CD4-positive, alpha-beta T cell treated with Interleukin-6 for 4 hours (primary cell): ENCODE measurements around the gene FSIP1.
"Not testable (repeated sequence)": the region's sequence is repeated elsewhere in the genome, so short reads cannot be mapped to it uniquely, and the experiment has no call there.

Source experiments
- DNase-seq: peaks from one replicate; pipeline ENCODE4 v3.0.0-alpha.2; 2020; ENCODE audit warnings: mixed read lengths

The FSIP1 gene

DNA sequence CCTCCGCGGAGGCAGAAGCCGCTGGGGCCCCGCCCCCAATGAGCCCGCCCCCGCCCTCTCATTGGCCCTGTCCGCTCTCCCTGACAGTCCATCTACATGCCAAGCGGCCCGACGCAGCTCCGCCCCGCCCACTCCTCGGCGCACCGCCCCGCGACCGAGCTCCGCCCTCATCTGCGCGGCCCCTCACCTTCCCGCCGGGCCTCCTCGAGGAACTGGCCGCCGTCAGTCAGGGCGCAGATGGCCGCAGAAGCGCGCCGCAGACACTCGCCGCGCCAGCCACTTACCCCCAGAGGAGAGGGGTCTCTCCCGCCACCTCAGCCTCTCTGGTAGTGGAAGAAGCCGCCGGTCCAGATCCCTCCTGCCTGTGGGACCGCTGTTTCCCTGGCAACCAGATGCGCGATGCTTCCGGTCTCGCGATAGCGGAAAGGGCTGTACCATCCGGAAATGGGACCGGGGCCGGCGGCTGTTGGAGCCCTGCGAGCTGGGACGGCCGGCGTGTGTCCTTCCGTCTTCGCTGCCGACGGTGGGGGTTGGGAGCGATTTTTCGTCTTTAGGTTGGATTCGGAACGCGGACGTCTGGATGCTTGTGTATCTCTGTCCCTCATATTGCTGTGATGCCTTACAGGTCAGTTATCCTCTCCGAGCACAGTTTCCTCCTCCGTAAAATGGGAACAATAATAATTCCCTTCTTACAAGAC is at the start of gene FSIP1:
FSIP1 (minus strand) TSS at position 401 of the 698 bp plus-strand sequence. CDS start 6,317 bp downstream, outside the sequence.
- peak; percentile 95 for DNase-seq

- no peak for DNase-seq
Measured at GRCh38 chr15:39830166-39830565, 47.5 kb upstream of the FSIP1 start.

GRCh38 chr15:39828374-39828931 is 45.8 kb upstream of the FSIP1 start:
- no peak for DNase-seq

GRCh38 chr15:39826975-39827374 is 44.3 kb upstream of the FSIP1 start:
- no peak for DNase-seq

GRCh38 chr15:39823634-39824033 is 41.0 kb upstream of the FSIP1 start:
- DNase-seq = no peak

DNA sequence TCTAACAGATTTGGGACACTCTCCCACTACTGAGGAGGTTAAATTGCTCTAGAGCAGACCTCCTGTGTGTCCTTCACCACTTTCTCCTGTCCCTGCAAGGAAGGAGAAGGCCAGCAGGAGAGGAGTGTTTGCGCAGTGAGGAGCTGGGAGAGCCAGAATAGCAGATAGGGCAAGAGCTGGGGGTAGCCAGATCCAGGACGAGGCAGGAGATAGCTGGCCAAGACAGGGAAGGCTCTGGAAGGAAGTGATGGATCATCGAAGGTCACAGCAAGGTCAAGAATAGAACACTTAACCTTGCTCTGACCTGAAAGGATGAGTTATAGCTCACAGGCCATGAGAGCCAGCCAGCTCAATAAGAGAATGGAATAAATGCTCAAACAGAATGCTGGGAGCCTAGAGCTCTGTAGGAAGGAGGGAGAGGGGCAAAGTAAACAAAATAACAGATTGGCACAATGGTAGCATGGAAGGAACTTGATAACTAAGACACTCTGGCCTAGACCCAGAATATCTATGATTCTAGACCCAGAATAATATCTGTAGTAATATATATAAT is 37.5 kb upstream of the FSIP1 start:
- DNase-seq = no peak

DNA sequence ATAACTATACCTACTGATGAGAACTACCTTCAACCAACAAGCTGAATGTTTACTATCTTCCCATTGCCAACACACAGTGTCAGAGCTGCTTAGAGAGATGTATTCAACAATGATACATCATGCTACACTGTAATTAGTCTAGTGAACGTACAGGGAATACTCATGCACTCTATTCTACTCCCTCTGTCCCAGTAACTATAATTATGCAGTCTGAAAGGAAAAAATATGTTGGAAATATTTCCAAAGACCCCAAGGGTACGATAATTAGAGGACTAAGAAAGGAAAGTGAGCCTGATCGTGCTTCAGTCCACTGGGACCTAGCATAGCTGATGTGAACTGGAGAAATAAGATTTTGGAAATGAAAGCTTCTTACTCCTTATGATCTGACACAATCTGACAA is 36.9 kb upstream of the FSIP1 start:
- no peak for DNase-seq

GRCh38 chr15:39817892-39818291 is 35.3 kb upstream of the FSIP1 start:
- DNase-seq = no peak

- DNase-seq = no peak
Measured at GRCh38 chr15:39814489-39814888, 31.8 kb upstream of the FSIP1 start.

GRCh38 chr15:39812651-39813050 is 30.0 kb upstream of the FSIP1 start:
- not testable (repeated sequence) for DNase-seq

GRCh38 chr15:39808909-39809308 is 26.3 kb upstream of the FSIP1 start:
- no peak for DNase-seq

- DNase-seq = no peak
Measured at GRCh38 chr15:39807791-39808190, 25.1 kb upstream of the FSIP1 start.

GRCh38 chr15:39804026-39804425 is 21.4 kb upstream of the FSIP1 start:
- DNase-seq = no peak

- DNase-seq = no peak
Measured at GRCh38 chr15:39803016-39803415, 20.4 kb upstream of the FSIP1 start.

DNA sequence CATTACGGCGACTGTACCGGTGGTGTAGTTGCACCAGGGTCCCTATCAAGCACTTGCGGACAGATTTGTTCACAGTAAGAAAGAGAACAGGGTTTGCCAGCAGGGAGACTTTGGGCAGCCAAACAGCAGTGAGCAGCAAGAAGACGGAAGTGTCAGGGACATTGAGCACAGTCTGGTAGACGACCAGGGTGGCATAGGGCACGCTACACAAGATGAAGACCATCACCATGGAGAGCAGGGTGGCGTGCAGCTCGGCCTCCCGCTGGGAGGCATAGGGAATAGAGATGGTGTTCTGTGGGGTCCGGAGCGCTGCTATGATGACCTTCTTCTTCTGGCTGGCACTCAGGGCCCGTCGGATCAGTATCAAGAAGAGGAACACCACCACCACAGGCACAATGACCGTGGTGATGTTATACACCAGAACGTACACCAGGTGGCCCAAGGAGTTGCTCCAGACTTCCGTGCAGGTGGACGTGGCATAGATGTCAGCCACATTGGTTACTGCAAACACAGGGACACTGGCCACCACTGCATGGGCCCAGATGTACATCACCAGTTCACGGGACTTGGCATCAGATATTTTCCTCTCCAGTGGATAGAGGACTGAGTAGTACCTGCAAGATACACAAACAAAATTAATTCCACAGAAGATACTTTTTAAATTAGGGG is 19.1 kb upstream of the FSIP1 start:
- DNase-seq = no peak

GRCh38 chr15:39799552-39800011 is 16.9 kb upstream of the FSIP1 start:
- DNase-seq = no peak

- no peak for DNase-seq
Measured at GRCh38 chr15:39798382-39798781, 15.7 kb upstream of the FSIP1 start.

DNA sequence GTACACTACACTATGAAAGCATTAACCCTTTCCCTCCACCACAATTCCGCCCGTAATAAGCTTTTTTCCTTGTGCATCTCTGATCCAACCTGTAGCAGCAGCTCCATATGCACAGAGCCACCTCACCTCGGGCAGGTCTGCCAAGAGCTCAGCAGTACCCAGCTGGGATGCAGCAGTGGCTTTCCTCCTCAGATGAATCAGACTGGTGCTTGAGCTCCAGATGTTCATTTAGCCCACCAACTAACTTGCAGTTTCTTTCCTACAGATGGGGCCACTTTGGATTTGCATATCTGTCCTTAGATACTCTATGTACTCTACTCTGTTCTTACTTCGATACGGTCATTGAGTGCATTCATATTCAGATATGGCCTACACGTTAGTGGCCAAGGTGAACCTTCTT is 14.8 kb upstream of the FSIP1 start:
- DNase-seq = no peak

- DNase-seq = no peak
Measured at GRCh38 chr15:39796601-39797000, 14.0 kb upstream of the FSIP1 start.

GRCh38 chr15:39795486-39795885 is 12.8 kb upstream of the FSIP1 start:
- DNase-seq = no peak

- DNase-seq = no peak
Measured at GRCh38 chr15:39794954-39795353, 12.3 kb upstream of the FSIP1 start.

- DNase-seq = no peak
Measured at GRCh38 chr15:39793923-39794322, 11.3 kb upstream of the FSIP1 start.

DNA sequence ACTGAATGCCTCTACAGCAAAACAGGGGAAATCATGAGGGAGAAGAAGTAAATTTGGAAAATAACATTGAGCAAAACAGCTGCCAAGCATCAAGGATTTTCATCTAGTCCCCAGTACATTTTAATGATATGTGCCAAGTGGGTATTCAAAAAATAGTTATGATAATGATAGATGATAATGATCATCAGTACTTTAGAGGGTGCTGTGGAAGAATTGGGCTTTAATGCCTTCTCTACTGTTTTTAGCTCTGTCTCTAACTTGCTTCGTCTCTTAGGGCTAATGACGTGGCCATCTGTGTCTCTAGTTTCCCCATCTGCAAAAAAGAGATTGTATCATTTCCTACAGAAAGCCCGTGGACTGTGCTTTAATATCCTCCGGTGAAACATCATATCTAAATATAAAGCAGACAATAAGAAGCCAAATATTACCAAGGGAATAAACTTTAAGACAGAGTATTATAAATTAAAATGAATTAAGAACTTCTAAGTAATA is 10.2 kb upstream of the FSIP1 start:
- no peak for DNase-seq
